Osteocyte (in vitro differentiated cells): ENCODE measurements around the gene ANKRD63. TPM values are rescaled to one million over a fixed set of nuclear protein-coding genes. Genes with fewer than 3 reads are reported as not detected.

Source experiments
- DNase-seq: peaks from one replicate; pipeline ENCODE4 v3.0.0; 2021; ENCODE audit warnings: mixed read lengths; ENCODE audit not compliant: unreplicated experiment; ENCODE audit errors: extremely low spot score
- H3K27ac Mint-ChIP-seq: one replicate; pipeline ENCODE4 v1.8.0; 2021; ENCODE audit warnings: mild to moderate bottlenecking, mixed read lengths; ENCODE audit not compliant: unreplicated experiment
- H3K27me3 Mint-ChIP-seq: one replicate; pipeline ENCODE4 v1.8.0; 2021; ENCODE audit warnings: mixed read lengths; ENCODE audit not compliant: unreplicated experiment
- H3K36me3 Mint-ChIP-seq: one replicate; pipeline ENCODE4 v1.8.0; 2021; ENCODE audit warnings: mixed read lengths; ENCODE audit not compliant: unreplicated experiment
- H3K4me1 Mint-ChIP-seq: one replicate; pipeline ENCODE4 v1.8.0; 2021; ENCODE audit warnings: mixed read lengths; ENCODE audit not compliant: unreplicated experiment
- H3K4me3 Mint-ChIP-seq: one replicate; pipeline ENCODE4 v1.8.0; 2021; ENCODE audit warnings: mild to moderate bottlenecking, moderate library complexity, mixed read lengths; ENCODE audit not compliant: unreplicated experiment
- H3K9me3 Mint-ChIP-seq: one replicate; pipeline ENCODE4 v1.8.0; 2021; ENCODE audit warnings: mixed read lengths; ENCODE audit not compliant: unreplicated experiment
- CTCF ChIP-seq: fragments of 200-600 bp; sonication (generic); IDR thresholded peaks from 2 replicates; pipeline ENCODE4 v1.5.0; 2021; ENCODE audit warnings: antibody characterized with exemption, mild to moderate bottlenecking, moderate library complexity
- total RNA-seq: library from RNA; stranded (reverse); gene quantifications from 2 replicates; pipeline ENCODE4 v1.2.1, GENCODE V29; 2021

The ANKRD63 gene
- total RNA-seq, 1 donor from 2014 or later = 0.30 TPM

- no peak for DNase-seq
- Mint-ChIP-seq H3K4me1 (peaks cover 7% of the 10 kb centered on the region), H3K27me3 (peaks cover 15% of the 10 kb centered on the region), H3K36me3 (no peaks in the 10 kb centered on the region), H3K9me3 (no peaks in the 10 kb centered on the region), H3K27ac (no peak overlapping the region), H3K4me3 (no peak overlapping the region)
- TF ChIP-seq CTCF = no peak
Observed at GRCh38 chr15:40250771-40251483, 31.9 kb downstream of the ANKRD63 start.

GRCh38 chr15:40250304-40250656, 32.6 kb downstream of the ANKRD63 start:
- H3K4me1 Mint-ChIP-seq = peaks cover 7% of the 10 kb centered on the region
- H3K36me3 Mint-ChIP-seq = no peaks in the 10 kb centered on the region
- H3K27me3 Mint-ChIP-seq = peaks cover 15% of the 10 kb centered on the region
- DNase-seq = no peak
- H3K27ac Mint-ChIP-seq = no peak overlapping the region
- no peak for TF ChIP-seq CTCF
- H3K9me3 Mint-ChIP-seq = no peaks in the 10 kb centered on the region
- no peak overlapping the region for H3K4me3 Mint-ChIP-seq

GRCh38 chr15:40249477-40250303, 33.2 kb downstream of the ANKRD63 start:
- no peak for TF ChIP-seq CTCF
- no peak overlapping the region for H3K27ac Mint-ChIP-seq
- no peak overlapping the region for H3K4me3 Mint-ChIP-seq
- H3K4me1 Mint-ChIP-seq = peaks cover 7% of the 10 kb centered on the region
- H3K9me3 Mint-ChIP-seq = no peaks in the 10 kb centered on the region
- no peak for DNase-seq
- no peaks in the 10 kb centered on the region for H3K36me3 Mint-ChIP-seq
- peaks cover 15% of the 10 kb centered on the region for H3K27me3 Mint-ChIP-seq

- no peak overlapping the region for H3K27ac Mint-ChIP-seq
- no peak overlapping the region for H3K4me3 Mint-ChIP-seq
- no peak for TF ChIP-seq CTCF
- no peaks in the 10 kb centered on the region for H3K9me3 Mint-ChIP-seq
- peaks cover 3% of the 10 kb centered on the region for H3K4me1 Mint-ChIP-seq
- DNase-seq = no peak
- no peaks in the 10 kb centered on the region for H3K36me3 Mint-ChIP-seq
- H3K27me3 Mint-ChIP-seq = peaks cover 7% of the 10 kb centered on the region
Observed at GRCh38 chr15:40248006-40248783, 34.7 kb downstream of the ANKRD63 start.
